ENCODE measurements around the gene CCP110. TPM values are rescaled to one million over a fixed set of nuclear protein-coding genes. Genes with fewer than 3 reads are reported as not detected.

CCP110 gene
- total RNA-seq, 1 experiment from 2014 or later = 42.1 TPM

Other genes with a start within 250 kb of the CCP110 start
- gene CLEC19A, start 238.2 kb upstream of the CCP110 start, total RNA-seq (2021) = not detected in 2 replicates
- gene TMC5, start 106.1 kb upstream of the CCP110 start, total RNA-seq (2021) = 1.0 and 3.5 TPM in 2 replicates
- 63.5 and 64.2 TPM in 2 replicates for gene GDE1, start 1.8 kb upstream of the CCP110 start, total RNA-seq (2021)
- gene VPS35L, start 31.8 kb downstream of the CCP110 start, total RNA-seq (2021) = 51.1 and 53.3 TPM in 2 replicates
- 65.0 and 68.9 TPM in 2 replicates for gene KNOP1, start 194.3 kb downstream of the CCP110 start, total RNA-seq (2021)
- 11.2 and 14.1 TPM in 2 replicates for gene IQCK, start 194.3 kb downstream of the CCP110 start, total RNA-seq (2021)